Activated CD8-positive, alpha-beta memory T cell treated with anti-CD3 and anti-CD28 coated beads for 24 hours (primary cell): Measurements from ENCODE around the gene ADAMTS3.

Experiments
- DNase-seq: peaks from one replicate; pipeline ENCODE4 v3.0.0-alpha.2; 2020

ADAMTS3 gene

DNA sequence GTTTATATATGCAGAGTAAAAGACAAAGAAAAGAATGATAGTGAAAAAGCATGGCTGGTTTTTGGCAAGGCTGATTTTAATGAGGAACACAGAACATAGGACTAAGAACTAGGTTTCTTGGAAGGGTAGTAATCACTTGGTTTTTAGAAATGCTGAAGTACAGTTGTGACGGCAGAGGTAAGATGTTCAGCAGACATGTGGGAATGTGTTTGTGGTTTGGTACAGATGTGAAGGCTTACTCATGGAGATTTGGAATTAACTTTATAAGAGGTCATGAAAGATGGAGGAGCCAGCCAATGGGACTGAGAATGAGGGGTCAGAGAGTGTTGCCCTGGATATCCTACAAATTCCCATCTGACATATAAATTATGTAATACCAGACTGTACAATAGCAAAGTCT lies 293.6 kb downstream of the ADAMTS3 start:
- no peak for DNase-seq

DNA sequence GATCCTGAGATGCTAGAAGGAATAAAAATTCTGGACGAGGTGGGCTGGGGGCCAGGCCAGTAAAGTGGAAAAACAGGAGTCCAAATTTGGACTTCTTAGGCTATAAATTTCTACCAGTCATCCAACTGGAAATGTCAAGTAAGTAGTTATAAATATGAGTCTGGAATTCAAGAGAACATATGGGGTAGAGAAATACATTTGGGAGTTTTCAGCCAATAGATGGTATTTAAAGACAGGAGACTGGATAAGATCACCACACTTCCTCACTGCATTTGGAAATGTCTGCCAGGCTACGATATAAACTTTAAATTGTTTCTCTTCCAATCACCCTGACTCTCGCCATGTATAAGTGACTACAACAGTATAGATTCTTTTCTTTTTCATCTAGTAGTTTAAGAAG lies 294.8 kb downstream of the ADAMTS3 start:
- no peak for DNase-seq

GRCh38 chr4:72255269-72255668 lies 313.8 kb downstream of the ADAMTS3 start:
- no peak for DNase-seq

GRCh38 chr4:72243641-72244040 lies 325.4 kb downstream of the ADAMTS3 start:
- no peak for DNase-seq

DNA sequence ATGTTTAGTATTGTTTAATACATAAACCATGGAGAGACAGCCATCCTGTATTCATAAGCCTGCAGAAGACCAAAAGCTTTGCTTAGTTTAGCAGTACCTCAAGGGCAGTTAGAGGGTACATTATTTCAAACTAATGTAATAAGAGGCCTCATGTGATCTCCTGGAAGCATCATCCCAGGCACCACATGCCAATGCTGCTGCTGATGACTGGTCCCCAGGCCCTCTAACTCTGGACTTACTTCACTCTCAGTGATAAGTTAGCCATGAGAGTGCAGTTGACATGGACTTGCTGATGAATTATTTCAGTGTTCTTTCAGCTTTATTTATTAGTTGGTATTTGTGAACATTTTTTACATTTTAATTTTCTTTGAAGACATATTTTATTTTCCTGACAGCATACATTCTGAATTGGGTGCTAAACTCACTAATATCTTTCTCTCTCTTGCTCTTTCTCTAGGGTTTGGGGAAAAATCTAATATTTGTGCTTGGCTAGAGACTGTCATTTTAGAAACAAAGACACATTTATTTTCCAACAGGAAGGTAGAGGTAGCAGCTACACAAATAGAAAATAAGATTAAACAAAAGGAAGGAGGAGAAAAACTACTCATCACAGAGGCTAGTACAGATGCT lies 329.4 kb downstream of the ADAMTS3 start:
- DNase-seq = no peak
